Adrenal gland (tissue), 12 donors: ENCODE results near the gene CORO1C. TPM values are rescaled to one million over a fixed set of nuclear protein-coding genes. Genes with fewer than 3 reads are reported as not detected.
"Not testable (repeated sequence)": the region's sequence is repeated elsewhere in the genome, so short reads cannot be mapped to it uniquely, and the experiment has no call there.

Experiments
- DNase-seq, 7 donors: peaks; one replicate each; pipeline ENCODE4 v3.0.0-alpha.2; 2019 to 2020
- H3K27ac ChIP-seq, 5 donors: fragments of 200-600 bp; sonication (generic) in 4 of 5; 1 replicate in 3 of 5; 2 replicates in 2 of 5; pipeline versions ENCODE4 v1.5.1 to v1.8.0; 2016 to 2020; ENCODE audit warnings: mild to moderate bottlenecking in 1 of 5
- H3K27me3 ChIP-seq: fragments of 200-600 bp; 2 replicates; pipeline ENCODE4 v1.8.0; 2021
- H3K36me3 ChIP-seq, 2 donors: fragments of 200-600 bp; replicated peaks in 1 of 2; 1 replicate in 1 of 2; 2 replicates in 1 of 2; pipeline versions ENCODE4 v1.5.1 to v1.8.0; 2018 to 2022
- H3K4me1 ChIP-seq, 2 donors: fragments of 200-600 bp; replicated peaks in 1 of 2; 1 replicate in 1 of 2; 2 replicates in 1 of 2; pipeline versions ENCODE4 v1.5.1 to v1.8.0; 2018 to 2021
- H3K4me3 ChIP-seq, 4 donors: fragments of 200-600 bp; sonication (generic) in 3 of 4; one replicate each; pipeline ENCODE4 v1.5.1; 2016 to 2018
- H3K9me3 ChIP-seq, 3 donors: fragments of 200-600 bp; sonication (generic) in 1 of 3; replicated peaks in 1 of 3; 1 replicate in 2 of 3; 2 replicates in 1 of 3; pipeline versions ENCODE4 v1.5.1 to v1.8.0; 2016 to 2021
- CTCF ChIP-seq, 6 experiments: fragments of 450-650 bp in 4 of 6; fragments of 200-600 bp in 2 of 6; sonication (generic) in 1 of 6; IDR thresholded peaks; 1 replicate in 5 of 6; 2 replicates in 1 of 6; pipeline versions ENCODE4 v1.5.1 to v1.8.0; 2016 to 2021; ENCODE audit warnings: antibody characterized with exemption in 6 of 6, mild to moderate bottlenecking in 2 of 6, moderate library complexity in 1 of 6
- POLR2A ChIP-seq, 2 donors: fragments of 450-650 bp; IDR thresholded peaks; one replicate each; pipeline ENCODE4 v1.6.1; 2017; ENCODE audit warnings: antibody characterized with exemption in 2 of 2, mild to moderate bottlenecking in 2 of 2, moderate library complexity in 1 of 2
- WGBS, 4 donors: extraction: QIAGEN DNeasy Blood & Tissue Kit in 2 of 4; methylation state at CpG; one replicate each; pipeline versions ENCODE4 v1.1.5 to v1.1.7; 2013 to 2017; 5-methylcytosine and 5-hydroxymethylcytosine counted together
- intact Hi-C, 2 donors: fragments of 100-400 bp; cut with DNase I; formaldehyde crosslinking; loops; one replicate each; pipeline versions ENCODE4 v1.14.1 to v1.15.0; 2022 to 2023
- polyA plus RNA-seq, 3 donors: library from polyadenylated mRNA; stranded (reverse); fragments of 200-250 nt in 2 of 3; fragments of 350-450 nt in 1 of 3; fragmentation: Illumina TruSeq in 1 of 3; extraction: RNeasy Lipid Tissue Mini Kit (QIAGEN cat#74804) in 1 of 3; gene quantifications; one replicate each; pipeline ENCODE4 v1.2.3, GENCODE V29; 2013 to 2014
- total RNA-seq, 9 donors: library from RNA; depleted of rRNA in 4 of 9; stranded (reverse); fragments of >200 nt in 4 of 9; fragments of 120-200 nt in 1 of 9; fragmentation: NEBNext Ultra II Directional in 1 of 9; extraction: Animal tissue kit (Norgen Biotek cat#: 25700) in 1 of 9; gene quantifications; one replicate each; pipeline versions ENCODE4 v1.1.0 to v1.2.4, GENCODE V29; 2013 to 2023
- donor health status: healthy with polysubstance abuse.
- donor health status: Bipolar disorder and iron deficiency.
- donor health status: DM: yes; HTN: yes; CAD: no.
- donor health status: DM: no; HTN: no; CAD: no.
- donor health status: DM: no; HTN: no; CAD: no.
- donor health status: DM: yes; HTN: yes; CAD: no.

The CORO1C gene
- total and polyA plus RNA-seq, 12 donors = 17.4 to 124 (median 71.4) TPM

- no peak for DNase-seq
- no peak overlapping the region for H3K4me3 ChIP-seq
- H3K36me3 ChIP-seq = no peaks in the 10 kb centered on the region
- intact Hi-C loops = no loop called here
- H3K27me3 ChIP-seq = no peaks in the 10 kb centered on the region
- no peak overlapping the region for H3K27ac ChIP-seq
- H3K4me1 ChIP-seq = peaks cover 0 to 23% of the 10 kb centered on the region in 2 donors
- H3K9me3 ChIP-seq = no peaks in the 10 kb centered on the region
- 49 to 67% (median 63%) methylated on average over 2 of the region's 2 CpGs for WGBS, 4 donors
- TF ChIP-seq CTCF (IDR thresholded peaks at IDR 0.05) (no peak), POLR2A (IDR thresholded peaks at IDR 0.05) (no peak)
These were observed 45.8 kb upstream of the CORO1C start for GRCh38 chr12:108777156-108777555.

- H3K36me3 ChIP-seq = no peaks in the 10 kb centered on the region
- intact Hi-C loops = no loop called here
- no peaks in the 10 kb centered on the region for H3K9me3 ChIP-seq
- DNase-seq = peak; percentile 28 to 92 (median 53)
- WGBS, 4 donors = 52 to 65% (median 61%) methylated on average over 21 to 23 of the region's 23 CpGs
- H3K27me3 ChIP-seq = no peaks in the 10 kb centered on the region
- peak overlapping the region in 2 of 5 donors; percentile 43 to 54 for H3K27ac ChIP-seq
- TF ChIP-seq POLR2A (IDR thresholded peaks at IDR 0.05) = no peak
- TF ChIP-seq CTCF (IDR thresholded peaks at IDR 0.05) = no peak
- H3K4me1 ChIP-seq = peaks cover 0 to 27% of the 10 kb centered on the region in 2 donors
- no peak overlapping the region for H3K4me3 ChIP-seq
These were observed 42.8 kb upstream of the CORO1C start for GRCh38 chr12:108773798-108774788.

GRCh38 chr12:108772891-108773797 is 41.8 kb upstream of the CORO1C start:
- Histone ChIP-seq H3K9me3 (no peaks in the 10 kb centered on the region), H3K36me3 (no peaks in the 10 kb centered on the region), H3K27me3 (no peaks in the 10 kb centered on the region), H3K27ac (peak overlapping the region in 2 of 5 donors; percentile 34 to 48), H3K4me3 (no peak overlapping the region), H3K4me1 (peaks cover 0 to 33% of the 10 kb centered on the region in 2 donors)
- TF ChIP-seq POLR2A (IDR thresholded peaks at IDR 0.05) (no peak), CTCF (IDR thresholded peaks at IDR 0.05) (no peak)
- DNase-seq = no peak
- intact Hi-C loops = no loop called here
- WGBS, 4 donors = 81 to 89% (median 85%) methylated on average over 25 of the region's 25 CpGs

- DNase-seq = no peak
- Histone ChIP-seq H3K27me3 (no peaks in the 10 kb centered on the region), H3K27ac (peak overlapping the region in 1 of 5 donors; percentile 34), H3K9me3 (no peaks in the 10 kb centered on the region), H3K4me1 (peaks cover 0 to 33% of the 10 kb centered on the region in 2 donors), H3K36me3 (no peaks in the 10 kb centered on the region), H3K4me3 (no peak overlapping the region)
- TF ChIP-seq CTCF (IDR thresholded peaks at IDR 0.05) (no peak), POLR2A (IDR thresholded peaks at IDR 0.05) (no peak)
- intact Hi-C loops = no loop called here
- WGBS, 4 donors = 33 to 72% (median 50%) methylated on average over 2 of the region's 2 CpGs
These were observed 40.9 kb upstream of the CORO1C start for GRCh38 chr12:108772247-108772646.

GRCh38 chr12:108771835-108772234 is 40.5 kb upstream of the CORO1C start:
- H3K27ac ChIP-seq, intact Hi-C loops: not testable (repeated sequence)

More at GRCh38 chr12:108771835-108772234, 40.5 kb upstream of the CORO1C start:
- H3K4me3 ChIP-seq, H3K9me3 ChIP-seq, DNase-seq, H3K27me3 ChIP-seq, H3K36me3 ChIP-seq: not testable (repeated sequence)
- H3K4me1 ChIP-seq = peaks cover 0 to 33% of the 10 kb centered on the region in 2 donors
- 83 to 87% (median 85%) methylated on average over 9 of the region's 9 CpGs for WGBS, 4 donors
